HuH-7.5 (cell line): ENCODE measurements around the gene ROBO4.
A peak's percentile ranks its signal among the peaks of the same experiment; 100 is the strongest.

Source experiments
- DNase-seq: peaks from one replicate; pipeline ENCODE4 v3.0.0; 2011; ENCODE audit warnings: low spot score

Gene ROBO4

DNA sequence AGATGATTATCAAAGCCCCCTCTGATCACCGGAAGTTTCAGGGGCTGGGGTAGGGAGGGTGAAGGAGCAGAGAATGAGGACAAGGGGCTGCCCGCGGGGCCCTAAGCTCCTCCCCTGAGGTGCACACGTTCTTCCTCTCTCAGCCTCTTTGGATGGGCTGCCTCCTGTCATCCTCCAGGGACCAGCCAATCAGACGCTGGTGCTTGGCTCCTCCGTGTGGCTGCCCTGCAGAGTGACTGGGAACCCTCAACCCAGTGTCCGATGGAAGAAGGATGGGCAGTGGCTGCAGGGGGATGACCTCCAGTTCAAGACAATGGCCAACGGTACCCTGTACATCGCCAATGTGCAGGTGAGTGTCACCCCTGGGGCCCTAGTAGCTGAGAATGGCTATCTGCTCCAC, 24.9 kb downstream of the ROBO4 start:
- no peak for DNase-seq

DNA sequence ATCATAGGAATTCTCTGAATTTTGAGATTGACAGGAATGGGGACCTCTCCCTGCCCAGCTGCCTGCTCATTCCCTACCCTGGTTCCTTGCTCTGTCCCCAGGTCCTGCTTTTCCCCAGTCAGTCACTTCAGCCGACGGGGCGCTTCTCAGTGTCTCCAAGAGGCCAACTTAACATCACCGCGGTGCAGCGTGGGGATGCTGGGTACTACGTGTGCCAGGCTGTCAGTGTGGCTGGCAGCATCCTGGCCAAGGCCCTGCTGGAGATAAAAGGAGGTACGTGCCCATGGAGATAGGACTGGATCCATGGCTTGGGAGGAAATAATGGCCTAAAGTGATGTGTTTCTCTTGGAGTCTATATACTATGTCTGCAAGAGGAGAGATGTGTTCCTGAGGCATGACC, 25.4 kb downstream of the ROBO4 start:
- no peak for DNase-seq

DNA sequence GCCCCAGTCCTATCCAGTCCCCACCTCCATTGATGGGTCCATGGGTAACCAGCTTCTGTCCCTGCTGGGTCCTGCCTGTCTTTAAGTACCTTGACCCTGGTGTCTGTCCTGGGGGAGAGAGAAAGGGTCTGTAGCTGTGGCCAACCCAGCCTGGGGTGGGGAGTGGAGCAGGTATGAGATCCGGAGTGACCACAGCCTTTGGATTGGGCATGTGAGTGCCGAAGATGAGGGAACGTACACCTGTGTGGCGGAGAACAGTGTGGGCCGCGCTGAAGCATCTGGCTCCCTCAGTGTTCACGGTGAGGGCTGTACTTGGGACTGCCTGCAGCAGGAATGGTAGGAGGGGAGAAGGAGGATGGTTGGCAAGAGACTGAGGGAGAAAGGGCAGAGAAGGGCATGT, 27.2 kb downstream of the ROBO4 start:
- DNase-seq = no peak

DNA sequence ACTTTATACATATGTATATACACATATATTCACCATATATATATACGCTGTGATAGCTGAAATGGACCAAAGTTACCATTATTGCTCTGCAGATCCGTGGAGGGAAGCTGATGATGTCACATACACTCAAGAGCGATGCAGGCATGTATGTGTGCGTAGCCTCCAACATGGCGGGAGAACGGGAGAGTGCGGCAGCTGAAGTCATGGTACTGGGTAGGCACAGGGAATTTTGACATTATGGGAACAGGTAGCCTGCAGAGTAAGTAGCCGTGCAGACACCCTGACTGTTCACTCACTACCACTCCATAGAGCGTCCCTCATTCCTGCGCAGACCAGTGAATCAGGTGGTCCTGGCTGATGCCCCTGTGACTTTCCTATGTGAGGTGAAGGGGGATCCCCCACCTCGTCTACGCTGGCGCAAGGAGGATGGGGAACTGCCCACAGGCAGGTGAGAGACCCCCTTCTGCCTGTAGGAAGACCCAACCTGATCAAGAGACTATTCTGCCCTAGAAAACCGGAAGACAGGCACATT, 27.7 kb downstream of the ROBO4 start:
- DNase-seq = no peak

DNA sequence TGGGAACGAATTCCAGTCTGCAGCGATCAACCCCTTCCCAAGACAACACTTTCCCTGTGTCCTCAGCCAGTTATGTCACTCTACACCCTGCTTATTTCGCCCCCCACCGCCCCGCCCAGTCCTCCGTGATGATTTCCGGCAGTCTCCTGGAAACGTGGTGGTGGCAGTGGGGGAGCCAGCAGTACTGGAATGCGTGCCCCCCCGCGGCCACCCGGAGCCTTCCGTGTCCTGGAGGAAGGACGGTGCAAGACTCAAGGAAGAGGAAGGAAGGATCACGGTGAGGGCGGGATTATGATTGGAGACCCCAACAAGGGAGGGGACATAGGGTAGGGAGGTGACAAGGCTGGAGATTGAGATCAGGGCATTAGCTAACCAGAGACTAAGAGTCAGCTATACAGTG, 28.3 kb downstream of the ROBO4 start:
- no peak for DNase-seq

DNA sequence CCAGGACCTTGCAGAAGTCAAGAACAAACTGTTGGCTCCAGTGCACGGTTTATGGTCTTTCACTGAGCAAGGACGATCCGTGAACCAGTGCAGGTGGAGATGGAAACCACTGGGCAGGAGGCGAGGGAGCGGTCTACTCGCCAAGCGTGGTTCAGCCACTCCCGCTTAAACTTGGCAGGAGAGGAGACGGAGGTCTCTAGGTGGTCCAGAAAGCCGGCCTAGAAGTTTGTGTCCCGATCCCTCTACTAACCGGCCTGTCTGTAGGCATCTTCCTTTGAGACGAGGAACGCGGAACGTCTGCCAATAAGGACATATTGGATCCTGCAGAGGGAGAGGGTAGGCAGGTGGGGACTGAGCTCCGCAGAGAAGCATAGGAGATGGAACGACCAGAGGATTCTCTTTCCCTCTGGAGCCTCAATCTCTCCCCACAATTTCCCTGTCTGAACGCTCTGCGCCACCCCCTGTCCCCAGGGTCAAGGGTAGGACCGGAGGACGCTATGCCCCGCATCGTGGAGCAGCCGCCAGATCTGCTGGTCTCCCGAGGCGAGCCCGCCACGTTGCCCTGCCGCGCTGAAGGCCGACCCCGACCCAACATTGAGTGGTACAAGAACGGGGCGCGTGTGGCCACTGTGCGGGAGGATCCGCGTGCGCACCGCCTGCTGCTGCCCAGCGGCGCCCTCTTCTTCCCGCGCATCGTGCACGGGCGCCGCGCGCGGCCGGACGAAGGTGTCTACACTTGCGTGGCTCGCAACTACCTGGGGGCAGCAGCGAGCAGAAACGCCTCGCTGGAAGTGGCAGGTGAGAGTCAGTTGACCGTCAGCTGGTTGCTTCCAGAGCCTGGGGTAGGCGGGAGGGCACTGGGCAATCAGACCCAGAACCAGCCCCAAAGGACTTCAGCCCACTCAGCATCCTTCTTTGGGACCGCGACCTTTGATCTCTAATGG, 29.1 kb downstream of the ROBO4 start:
- DNase-seq = no peak

DNA sequence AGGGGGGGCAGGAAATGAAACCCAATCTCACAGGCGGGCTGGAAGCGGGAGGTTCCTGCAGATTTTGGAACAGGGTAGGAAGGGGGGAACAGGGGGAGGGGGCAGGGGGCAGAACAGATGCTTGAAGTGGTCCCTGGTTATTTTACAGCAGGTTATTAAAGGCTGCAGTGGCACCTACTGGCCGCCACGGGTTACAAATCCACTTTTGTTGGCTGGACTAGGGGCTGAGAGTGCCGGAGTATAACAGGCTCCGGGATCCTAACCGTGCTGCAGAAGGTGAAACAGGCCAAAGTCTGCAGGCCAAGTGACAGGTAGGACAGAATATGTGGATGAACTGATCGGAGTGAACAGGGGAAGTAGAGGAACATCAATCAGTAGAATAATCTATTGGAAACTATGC, 30.0 kb downstream of the ROBO4 start:
- DNase-seq = peak; percentile 78

DNA sequence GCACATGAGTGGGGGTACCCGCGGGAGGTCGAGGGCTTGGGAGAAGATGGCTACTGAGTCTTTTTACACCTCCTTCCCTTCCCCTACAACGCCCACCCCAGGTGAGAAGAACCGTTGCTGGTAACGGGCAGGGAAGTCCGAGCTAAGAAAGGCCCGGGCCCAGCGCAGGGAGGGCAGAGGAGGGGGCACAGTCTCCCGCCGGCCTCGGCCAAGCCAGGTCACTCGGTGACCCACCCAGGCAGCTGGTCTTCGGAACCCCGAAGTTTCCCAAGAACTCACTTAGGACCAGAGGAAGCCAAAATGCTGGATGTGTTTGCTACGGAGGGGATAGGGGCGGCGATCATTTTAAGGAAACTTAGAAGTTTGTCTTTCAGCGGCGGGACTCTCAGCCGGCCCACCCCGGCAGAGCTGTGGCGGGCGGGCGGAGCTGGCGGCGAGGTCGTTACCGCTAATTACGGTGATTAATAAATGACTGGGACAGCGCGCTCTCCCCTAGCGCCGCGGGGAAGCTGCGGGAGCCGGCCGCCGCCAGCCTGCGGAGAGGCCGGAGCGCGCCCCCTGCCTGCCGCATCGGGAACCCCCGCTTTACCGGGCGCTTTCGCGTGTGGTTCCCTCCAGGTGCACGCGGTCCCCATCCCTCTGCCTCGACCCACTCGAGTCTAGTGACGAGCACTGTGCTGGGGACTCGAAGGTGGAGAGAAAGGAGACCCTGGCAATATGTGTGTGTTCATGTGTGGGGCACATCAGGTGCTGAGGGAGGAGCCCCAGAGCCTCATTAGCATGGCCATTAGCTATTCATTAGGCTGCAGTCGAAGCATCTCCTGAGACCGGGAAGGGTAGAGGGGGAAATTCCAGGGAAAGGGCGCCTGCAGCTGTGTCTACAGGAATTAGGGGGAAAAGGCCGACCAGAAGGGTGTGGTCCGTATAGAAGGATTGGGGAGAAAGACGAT, 31.5 kb downstream of the ROBO4 start:
- peak; percentile 82 for DNase-seq

DNA sequence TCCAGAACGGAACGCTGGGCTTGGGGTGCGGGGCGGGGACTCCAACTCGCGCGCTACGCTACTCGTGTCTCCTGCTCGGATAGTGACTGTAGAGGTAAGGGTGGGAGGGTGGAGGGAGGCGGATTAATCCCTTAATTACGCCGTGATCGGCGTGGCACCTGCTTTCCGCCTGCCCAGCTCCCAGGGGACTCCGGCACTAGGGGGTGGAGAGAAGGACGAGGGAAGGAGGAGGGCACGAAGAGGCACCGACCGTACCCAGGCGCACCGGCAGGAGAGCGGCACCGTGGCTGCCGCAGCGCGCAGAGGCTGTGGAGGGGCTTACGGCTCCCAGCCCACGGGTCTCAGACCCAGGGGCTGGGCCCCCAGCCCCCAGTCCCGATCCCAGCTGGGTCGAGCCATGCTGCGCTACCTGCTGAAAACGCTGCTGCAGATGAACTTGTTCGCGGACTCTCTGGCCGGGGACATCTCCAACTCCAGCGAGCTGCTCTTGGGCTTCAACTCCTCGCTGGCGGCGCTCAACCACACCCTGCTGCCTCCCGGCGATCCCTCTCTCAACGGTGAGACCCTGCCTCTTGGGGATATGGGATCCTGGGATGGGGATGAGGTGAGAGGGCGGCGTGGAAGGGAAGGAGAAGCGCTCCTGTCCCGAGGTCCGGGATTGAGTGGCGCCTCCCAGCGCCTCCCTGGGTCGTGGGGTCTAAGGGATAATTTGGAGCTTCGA, 32.3 kb downstream of the ROBO4 start, which contains the start of gene ROBO3:
Gene ROBO3, plus strand, starts transcription at position 252 of the 721 bp plus-strand sequence. Its CDS starts 146 bp downstream, at position 398.
- DNase-seq = no peak

DNA sequence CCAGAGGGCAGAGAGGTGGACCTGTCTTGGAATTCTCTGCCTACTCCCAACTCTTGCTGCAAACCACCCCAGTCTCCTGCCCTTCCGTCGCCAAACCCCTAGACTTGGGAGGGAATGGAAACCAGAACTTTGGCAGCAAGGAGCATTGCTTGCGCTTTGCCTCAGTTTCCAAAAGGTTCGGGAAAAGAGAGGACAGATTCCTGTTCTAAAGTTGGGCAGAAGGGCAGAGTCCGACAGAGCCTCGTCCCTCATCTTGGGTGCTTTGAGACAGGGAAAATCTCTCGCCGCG, 32.8 kb downstream of the ROBO4 start:
- DNase-seq = no peak

DNA sequence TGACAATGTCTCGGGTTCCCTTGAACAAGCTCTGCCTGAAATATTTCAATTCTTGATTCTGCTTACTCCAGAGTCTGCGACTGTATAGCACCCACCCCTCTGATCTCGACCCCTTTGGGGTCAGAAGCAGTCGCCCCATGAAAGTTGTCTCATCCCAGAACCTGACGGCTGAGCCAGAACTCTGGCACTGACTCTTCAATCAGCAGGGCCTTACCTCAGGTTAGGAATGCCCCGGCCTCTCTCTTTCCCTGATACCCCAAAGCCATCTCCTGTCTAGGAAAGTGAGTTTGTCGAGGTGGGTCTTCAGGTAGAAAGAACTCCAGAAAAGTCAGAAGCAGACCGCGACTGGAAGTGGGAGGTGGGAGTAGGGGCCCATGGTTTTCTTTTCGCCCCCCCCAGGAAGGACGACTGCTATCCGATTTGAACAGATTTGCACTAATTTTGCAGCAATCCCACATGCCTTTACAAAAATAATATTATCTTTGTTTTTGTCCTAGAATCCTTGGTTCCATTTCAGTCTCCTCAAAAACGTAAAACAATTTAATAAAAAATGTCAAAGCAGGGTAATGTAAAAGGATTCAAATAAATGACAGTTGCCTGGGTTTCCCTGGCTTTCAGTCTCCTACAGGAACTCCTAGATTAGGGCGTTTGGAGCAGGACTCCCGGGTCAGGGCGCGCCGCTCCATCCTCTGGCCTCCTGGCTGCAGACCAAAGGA, 33.3 kb downstream of the ROBO4 start:
- no peak for DNase-seq

DNA sequence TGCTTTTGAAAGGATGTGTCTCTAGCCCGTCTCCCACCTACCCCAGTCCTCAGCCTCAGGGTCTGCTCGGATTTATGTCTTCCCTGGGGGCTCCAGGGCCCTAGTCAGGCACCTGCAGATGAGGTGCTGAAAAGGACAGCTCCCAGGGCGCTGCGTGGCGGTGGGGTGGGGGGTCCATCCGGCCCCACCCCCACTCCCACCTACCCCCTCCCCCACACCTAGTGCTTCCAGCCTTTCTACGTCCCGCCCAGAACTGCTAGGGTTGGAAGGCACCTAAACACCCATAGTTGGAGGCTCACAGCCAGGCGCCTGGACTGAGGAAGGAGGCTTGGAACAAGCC, 33.9 kb downstream of the ROBO4 start:
- no peak for DNase-seq

DNA sequence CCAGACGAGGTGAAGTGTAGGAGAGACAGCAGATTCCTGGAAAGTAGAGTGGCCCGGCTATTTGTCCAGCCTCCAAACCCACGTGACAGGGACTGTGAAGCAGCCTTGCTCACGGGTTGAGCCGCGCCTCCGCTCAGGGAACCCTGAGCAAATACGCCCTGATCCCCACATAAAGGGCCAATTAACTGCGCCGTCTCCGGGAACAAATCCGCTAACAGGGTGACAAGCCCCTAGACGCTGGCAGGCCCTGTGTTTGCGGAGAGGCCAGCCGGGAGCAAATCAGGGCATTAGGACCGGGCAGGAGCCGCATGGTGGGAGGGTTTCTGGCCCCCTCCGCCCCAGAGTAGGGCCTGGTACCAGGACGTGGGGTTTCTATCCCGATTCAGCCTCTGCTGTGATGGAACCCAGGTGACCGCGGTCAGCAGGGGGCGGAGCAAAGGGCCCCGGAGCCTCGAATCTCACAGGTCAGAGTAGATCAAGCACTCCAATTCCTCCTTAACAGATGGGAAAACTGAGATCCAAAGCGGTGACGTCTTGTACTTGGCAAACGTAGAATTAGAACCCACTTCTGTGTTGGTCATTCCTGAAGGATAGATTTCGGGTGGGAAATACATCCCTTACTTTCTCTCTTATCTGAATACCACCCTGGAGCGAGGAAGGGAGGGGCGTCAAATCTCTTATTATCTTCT, 34.4 kb downstream of the ROBO4 start:
- DNase-seq = no peak

DNA sequence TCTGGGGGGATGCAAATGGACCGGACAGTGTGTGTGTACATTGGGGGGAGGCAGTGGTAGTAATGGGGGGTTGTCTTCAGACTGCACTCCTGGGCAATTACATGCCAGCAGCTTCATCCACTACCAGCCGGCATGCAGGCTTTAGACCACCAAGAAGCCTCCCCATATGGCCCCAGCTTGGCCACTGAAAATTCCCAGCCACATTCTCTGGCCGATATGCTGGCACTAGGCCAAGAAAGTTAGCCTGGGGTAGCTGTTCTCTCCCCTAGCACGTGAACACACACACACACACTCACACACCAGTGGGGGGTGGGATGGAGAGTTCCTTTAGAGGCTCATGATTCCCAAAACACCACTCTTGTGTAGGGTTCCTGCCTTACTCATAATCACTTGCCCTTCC, 36.0 kb downstream of the ROBO4 start:
- no peak for DNase-seq

DNA sequence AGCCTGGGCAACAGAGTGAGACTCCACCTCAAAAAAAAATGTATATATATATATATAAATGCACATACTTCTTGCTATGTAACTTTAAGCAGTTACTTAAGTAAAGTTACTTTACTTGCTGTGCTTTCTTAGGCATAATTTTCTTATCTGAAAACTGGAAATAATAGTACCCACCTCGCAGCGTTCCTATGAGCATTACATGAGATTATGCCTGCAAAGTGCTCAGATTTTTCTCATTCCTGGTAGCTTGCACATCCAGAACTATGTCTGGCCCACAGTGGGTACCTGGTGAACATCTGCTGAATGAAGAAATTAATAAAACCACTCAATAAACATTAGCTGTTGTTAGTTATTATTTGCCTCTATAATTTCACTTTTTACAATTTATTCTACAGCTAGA, 38.5 kb downstream of the ROBO4 start:
- DNase-seq = no peak

DNA sequence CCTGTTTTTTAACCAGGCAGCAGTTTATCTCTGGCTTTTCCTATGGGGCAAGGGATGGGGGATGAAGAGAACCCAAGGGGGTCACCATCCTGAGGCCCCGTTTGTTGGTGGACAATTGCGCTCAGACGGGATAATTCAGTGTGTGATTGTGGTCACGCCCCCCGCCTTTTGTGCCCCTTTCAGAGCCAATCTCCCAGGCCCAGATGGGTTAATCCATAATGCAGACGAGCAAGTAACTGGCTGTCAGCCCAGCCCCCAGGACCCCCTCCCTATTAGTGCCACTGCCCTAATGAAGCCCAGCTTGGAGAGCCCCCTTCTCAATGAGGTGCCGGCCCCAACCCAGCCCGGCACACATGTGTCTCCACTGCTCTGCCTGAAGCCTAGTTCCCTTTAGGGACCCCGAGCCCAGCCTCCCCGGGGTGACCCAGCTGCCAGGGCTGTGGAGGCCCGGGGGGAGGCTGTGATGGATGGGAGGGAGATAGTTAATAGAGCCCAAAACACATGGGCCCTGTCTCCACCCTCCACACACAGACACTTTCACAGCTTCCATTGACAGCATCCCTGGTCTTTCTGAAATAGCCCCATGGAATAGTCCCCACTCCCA, 51.5 kb downstream of the ROBO4 start:
- DNase-seq = no peak

DNA sequence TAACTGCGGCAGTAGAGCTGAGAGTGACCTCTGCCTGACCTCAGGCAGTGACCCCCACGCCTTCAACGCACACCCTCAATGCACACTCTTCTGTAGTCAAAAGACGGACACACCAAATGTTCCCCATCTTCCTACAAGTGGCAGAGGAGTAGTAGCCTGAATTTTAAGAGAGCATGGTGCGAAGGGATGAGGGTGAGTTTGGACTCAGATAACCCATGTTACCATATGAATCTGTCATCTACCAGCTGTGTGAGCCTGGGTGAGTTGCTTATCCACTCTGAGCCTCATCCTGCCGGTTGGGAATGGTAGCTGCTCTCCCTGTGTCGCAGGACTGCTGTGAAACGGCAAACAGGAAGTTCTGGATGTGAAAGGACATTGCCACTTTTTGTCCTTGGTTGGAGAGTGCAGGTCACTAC, 53.0 kb downstream of the ROBO4 start:
- DNase-seq = no peak

DNA sequence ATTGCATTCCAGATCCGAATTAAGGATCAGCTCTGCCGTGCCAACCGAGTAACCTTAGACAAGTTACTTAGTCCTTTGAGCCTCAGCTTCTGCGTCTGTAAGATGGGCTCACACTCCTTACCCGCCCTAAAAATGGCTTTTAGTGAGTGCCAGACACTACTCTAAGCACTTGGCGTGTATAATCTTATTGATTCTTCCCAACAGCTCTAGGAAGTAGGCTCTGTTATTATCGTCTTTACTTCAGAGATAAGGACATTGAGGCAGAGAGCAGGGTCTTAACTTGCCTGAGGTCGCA, 54.1 kb downstream of the ROBO4 start:
- no peak for DNase-seq

DNA sequence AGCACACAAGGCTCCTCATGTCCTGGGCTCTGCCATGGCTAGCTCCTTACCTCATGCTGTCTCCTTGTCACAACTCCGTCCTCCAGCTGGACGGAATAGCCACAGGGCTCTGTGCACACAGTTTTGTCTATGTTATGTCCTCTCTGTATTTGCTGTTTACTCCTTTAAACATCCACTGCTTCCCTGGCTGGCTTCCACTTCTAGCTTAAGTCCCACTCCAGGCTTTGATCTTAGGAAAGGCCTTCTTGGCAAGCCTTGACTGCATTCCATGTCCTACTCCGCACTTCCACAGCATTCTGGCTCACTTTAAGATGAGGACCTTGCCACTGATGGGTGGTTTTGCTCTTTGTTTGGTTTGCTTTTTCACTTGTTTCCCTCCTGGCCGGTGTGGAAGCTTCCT, 55.4 kb downstream of the ROBO4 start:
- no peak for DNase-seq

DNA sequence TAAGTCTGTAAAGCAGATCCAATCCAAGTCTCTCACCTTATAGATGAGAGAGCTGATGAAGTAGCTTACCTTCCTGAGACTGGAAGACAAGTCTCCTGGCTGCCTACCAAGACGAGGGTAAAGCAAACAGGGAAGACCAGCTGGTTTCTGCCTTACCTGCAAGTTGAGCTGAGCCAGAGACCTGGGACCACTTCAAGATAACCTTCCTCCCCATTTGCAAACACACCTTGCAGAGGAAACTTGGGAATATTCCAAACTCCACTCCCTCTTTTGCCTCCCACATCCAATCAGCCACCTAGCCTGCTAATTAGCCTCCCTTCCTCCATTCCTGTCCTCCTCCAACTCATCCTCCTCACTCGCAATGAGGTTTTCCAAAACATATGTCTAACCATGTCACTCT, 55.8 kb downstream of the ROBO4 start:
- DNase-seq = no peak

DNA sequence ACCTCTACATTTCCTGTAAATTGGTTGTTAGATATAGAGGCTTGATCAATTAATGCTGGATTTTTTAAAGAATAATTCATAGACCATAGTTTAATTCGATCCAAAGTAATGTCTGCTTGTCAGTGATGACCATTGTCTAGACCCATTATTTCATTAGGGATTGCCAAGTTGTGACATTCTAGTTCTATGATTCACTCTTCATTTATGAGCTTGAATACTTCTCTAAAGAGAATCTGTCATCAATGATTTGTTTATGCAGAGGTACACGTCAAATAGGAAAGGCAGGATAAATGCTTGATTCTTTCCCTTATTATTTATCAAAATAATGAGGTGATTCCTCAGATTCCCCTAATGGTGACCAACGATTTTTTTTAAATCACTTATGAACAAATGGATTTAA, 56.5 kb downstream of the ROBO4 start:
- DNase-seq = no peak
